ENCODE data around the gene IFITM1. TPM values are rescaled to one million over a fixed set of nuclear protein-coding genes. Genes with fewer than 3 reads are reported as not detected.
A peak's percentile ranks its signal among the peaks of the same experiment; 100 is the strongest.
"Not testable (repeated sequence)": the region's sequence is repeated elsewhere in the genome, so short reads cannot be mapped to it uniquely, and the experiment has no call there.

IFITM1 gene
- total and polyA plus RNA-seq, 2 donors (not counting 1 experiment from before 2014, with no cell fraction given) = 21.1 to 93.0 TPM

- H3K27me3 ChIP-seq (ENCODE audit: control insufficient read depth, insufficient read depth, low read length); DNase-seq (ENCODE audit: low read depth in 2 of 2); H4K20me1 ChIP-seq (ENCODE audit: control insufficient read depth, extremely low read depth, insufficient read depth, low read length); H2AFZ ChIP-seq (ENCODE audit: low read length); H3K36me3 ChIP-seq (ENCODE audit: control insufficient read depth, insufficient read depth, low read length); H3K9me3 ChIP-seq (ENCODE audit: control insufficient read depth, insufficient read depth, low read depth, low read length): not testable (repeated sequence)
- Histone ChIP-seq H3K79me2 (ENCODE audit: control insufficient read depth, insufficient read depth, low read length) (peaks cover 19% of the 10 kb centered on the region), H3K4me3 (replicated peaks in 1 of 4; ENCODE audit: control extremely low read depth in 1 of 4, insufficient read depth in 1 of 4, low read depth in 3 of 4, low read length in 4 of 4) (peak overlapping the region; percentile 27 to 72 (median 60)), H3K4me1 (ENCODE audit: control insufficient read depth, extremely low read depth, insufficient read depth, low read length) (peaks cover 10% of the 10 kb centered on the region), H3K27ac (ENCODE audit: insufficient read depth, low read length) (peak overlapping the region; percentile 33), H3K9ac (ENCODE audit: insufficient read depth, low read length) (peak overlapping the region; percentile 50), H3K4me2 (ENCODE audit: extremely low read depth, insufficient read depth, low read length) (peak overlapping the region; percentile 92)
Measured at GRCh38 chr11:309979-310572, 3.8 kb upstream of the IFITM1 start.

- not testable (repeated sequence) for H3K27ac ChIP-seq (ENCODE audit: insufficient read depth, low read length); DNase-seq (ENCODE audit: low read depth in 2 of 2); H3K9me3 ChIP-seq (ENCODE audit: control insufficient read depth, insufficient read depth, low read depth, low read length); H4K20me1 ChIP-seq (ENCODE audit: control insufficient read depth, extremely low read depth, insufficient read depth, low read length); H3K27me3 ChIP-seq (ENCODE audit: control insufficient read depth, insufficient read depth, low read length); H2AFZ ChIP-seq (ENCODE audit: low read length); H3K36me3 ChIP-seq (ENCODE audit: control insufficient read depth, insufficient read depth, low read length)
- peaks cover 10% of the 10 kb centered on the region for H3K4me1 ChIP-seq (ENCODE audit: control insufficient read depth, extremely low read depth, insufficient read depth, low read length)
- peak overlapping the region in 2 of 4 experiments; percentile 26 to 35 for H3K4me3 ChIP-seq (replicated peaks in 1 of 4; ENCODE audit: control extremely low read depth in 1 of 4, insufficient read depth in 1 of 4, low read depth in 3 of 4, low read length in 4 of 4)
- H3K9ac ChIP-seq (ENCODE audit: insufficient read depth, low read length) = peak overlapping the region; percentile 53
- H3K79me2 ChIP-seq (ENCODE audit: control insufficient read depth, insufficient read depth, low read length) = peaks cover 19% of the 10 kb centered on the region
- peak overlapping the region; percentile 48 for H3K4me2 ChIP-seq (ENCODE audit: extremely low read depth, insufficient read depth, low read length)
Measured at GRCh38 chr11:311013-311748, 2.7 kb upstream of the IFITM1 start.

GRCh38 chr11:312092-312816 is 1.6 kb upstream of the IFITM1 start:
- DNase-seq (ENCODE audit: low read depth in 2 of 2) = no peak
- no peak overlapping the region for H2AFZ ChIP-seq (ENCODE audit: low read length)
- no peak overlapping the region for H3K9ac ChIP-seq (ENCODE audit: insufficient read depth, low read length)

More at GRCh38 chr11:312092-312816, 1.6 kb upstream of the IFITM1 start:
- no peaks in the 10 kb centered on the region for H3K36me3 ChIP-seq (ENCODE audit: control insufficient read depth, insufficient read depth, low read length)
- H3K9me3 ChIP-seq (ENCODE audit: control insufficient read depth, insufficient read depth, low read depth, low read length) = no peaks in the 10 kb centered on the region
- TF ChIP-seq EZH2 (IDR thresholded peaks at IDR 0.05; ENCODE audit: low read length, missing control alignments) = no peak
- TF ChIP-seq CTCF (conservative IDR thresholded peaks at IDR 0.05 in 1 of 2, IDR thresholded peaks at IDR 0.05 in 1 of 2; ENCODE audit: low read depth in 1 of 2, low read length in 2 of 2) = no peak
- peaks cover 10% of the 10 kb centered on the region for H3K4me1 ChIP-seq (ENCODE audit: control insufficient read depth, extremely low read depth, insufficient read depth, low read length)
- peak overlapping the region; percentile 13 for H3K4me2 ChIP-seq (ENCODE audit: extremely low read depth, insufficient read depth, low read length)
- no peaks in the 10 kb centered on the region for H4K20me1 ChIP-seq (ENCODE audit: control insufficient read depth, extremely low read depth, insufficient read depth, low read length)
- peaks cover 19% of the 10 kb centered on the region for H3K79me2 ChIP-seq (ENCODE audit: control insufficient read depth, insufficient read depth, low read length)
- H3K4me3 ChIP-seq (replicated peaks in 1 of 4; ENCODE audit: control extremely low read depth in 1 of 4, insufficient read depth in 1 of 4, low read depth in 3 of 4, low read length in 4 of 4) = peak overlapping the region in 2 of 4 experiments; percentile 33 to 38
- no peaks in the 10 kb centered on the region for H3K27me3 ChIP-seq (ENCODE audit: control insufficient read depth, insufficient read depth, low read length)
- H3K27ac ChIP-seq (ENCODE audit: insufficient read depth, low read length) = peak overlapping the region; percentile 8

Measured in fibroblast of lung (primary cell).